A673 (cell line): ENCODE results near the gene ELK4. TPM values are rescaled to one million over a fixed set of nuclear protein-coding genes. Genes with fewer than 3 reads are reported as not detected.

Experiments used
- BruUV-seq: library from RNA; stranded (reverse); fragments of 400-500 nt; replicated peaks from 2 replicates; lab custom pipeline; 2021; lab: Mats Ljungman, UMichigan
- CTCF ChIA-PET: fragments of 300-600 bp; sonication (Branson Sonifier 250); formaldehyde crosslinking; loops from one replicate; lab custom pipeline; 2022; ENCODE audit warnings: antibody characterized with exemption; lab: Charles Lee
- POLR2A ChIA-PET: fragments of 300-600 bp; sonication (Branson Sonifier 250); formaldehyde crosslinking; loops from one replicate; lab custom pipeline; 2022; ENCODE audit warnings: antibody characterized with exemption; ENCODE audit not compliant: low non-redundant PET; lab: Charles Lee
- DNase-seq: peaks from one replicate; pipeline ENCODE4 v3.0.0-alpha.2; 2015; ENCODE audit warnings: low spot score
- H3K27ac ChIP-seq: fragments of 200-600 bp; sonication (generic); 2 replicates; pipeline ENCODE4 v1.5.1; 2016; ENCODE audit warnings: mixed run types, low read depth, mild to moderate bottlenecking, mixed read lengths, antibody characterized with exemption, low read length; ENCODE audit not compliant: poor library complexity, severe bottlenecking
- H3K27me3 ChIP-seq: fragments of 200-600 bp; sonication (generic); replicated peaks from 2 replicates; pipeline ENCODE4 v1.6.1; 2017; ENCODE audit warnings: mixed run types, low read depth, mild to moderate bottlenecking, mixed read lengths, antibody characterized with exemption, low read length; ENCODE audit not compliant: insufficient read depth, poor library complexity
- H3K36me3 ChIP-seq: fragments of 200-600 bp; sonication (generic); 2 replicates; pipeline ENCODE4 v1.6.1; 2016; ENCODE audit warnings: mixed run types, mild to moderate bottlenecking, mixed read lengths, antibody characterized with exemption, low read length; ENCODE audit not compliant: insufficient read depth, poor library complexity, severe bottlenecking
- H3K4me1 ChIP-seq: fragments of 200-600 bp; sonication (generic); 2 replicates; pipeline ENCODE4 v1.6.1; 2017; ENCODE audit warnings: mixed run types, mild to moderate bottlenecking, mixed read lengths, antibody characterized with exemption, low read length; ENCODE audit not compliant: insufficient read depth, poor library complexity, severe bottlenecking
- H3K4me3 ChIP-seq: fragments of 200-600 bp; sonication (generic); 2 replicates; pipeline ENCODE4 v1.5.1; 2016; ENCODE audit warnings: low read depth, mixed run types, mild to moderate bottlenecking, mixed read lengths, low read length; ENCODE audit not compliant: poor library complexity, severe bottlenecking
- H3K9me3 ChIP-seq: fragments of 200-600 bp; sonication (generic); 2 replicates; pipeline ENCODE4 v1.6.1; 2016; ENCODE audit warnings: mixed run types, low read depth, mild to moderate bottlenecking, mixed read lengths, antibody characterized with exemption, low read length; ENCODE audit not compliant: poor library complexity, severe bottlenecking
- EZH2 ChIP-seq: fragments of 200-600 bp; sonication (generic); IDR thresholded peaks from 2 replicates; pipeline ENCODE4 v1.6.1; 2017; ENCODE audit warnings: borderline replicate concordance, low read depth, mild to moderate bottlenecking, mixed read lengths, antibody characterized with exemption, low read length; ENCODE audit not compliant: poor library complexity, severe bottlenecking
- intact Hi-C: fragments of 100-400 bp; cut with micrococcal nuclease; formaldehyde crosslinking; loops from one replicate; pipeline ENCODE4 v1.10.0; 2022; ENCODE audit not compliant: unreplicated experiment
- total RNA-seq: library from RNA; stranded (reverse); gene quantifications from 2 replicates; pipeline ENCODE4 v1.2.3, GENCODE V29; 2021
- TF ChIP-seq, protein P1 (sequence below): fragments of 300-800, 200-600 bp; sonication (generic); conservative IDR thresholded peaks from 2 replicates; pipeline ENCODE4 v1.5.1; 2017; ENCODE audit warnings: low read depth, mild to moderate bottlenecking, antibody characterized with exemption, low read length, moderate library complexity, mixed read lengths

The ELK4 gene
- total RNA-seq, 1 experiment from 2014 or later, result 38.2 TPM

DNA sequence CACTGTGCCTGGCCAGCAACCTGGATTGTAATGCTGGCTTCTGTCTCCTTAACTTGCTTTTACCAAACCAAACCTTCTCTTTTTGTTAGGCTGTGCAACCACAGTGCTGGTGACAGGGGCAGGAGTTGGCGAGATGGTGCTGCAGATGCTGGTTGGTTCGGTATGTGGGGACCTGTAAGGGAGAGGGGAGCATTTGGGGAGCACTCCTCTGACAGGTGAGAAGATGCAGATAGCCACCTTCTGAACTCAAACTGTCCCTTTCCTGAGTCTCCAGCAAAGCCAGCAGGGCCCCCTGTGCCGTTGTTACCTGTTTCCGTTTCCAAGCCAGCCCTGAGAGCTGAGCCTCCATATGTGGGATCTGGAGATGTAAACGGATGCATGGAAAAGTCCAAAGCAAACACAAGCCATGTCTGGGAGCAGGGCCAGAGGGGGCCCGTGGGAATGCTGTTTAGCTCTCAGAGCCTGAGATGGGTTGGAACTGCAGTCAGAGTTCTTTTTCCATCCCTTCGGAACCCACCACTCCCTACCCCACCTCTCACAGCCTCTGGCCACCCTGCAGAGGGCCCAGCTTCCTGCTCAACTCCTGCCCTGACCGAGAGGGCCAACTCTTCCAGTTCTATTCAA lies 34.0 kb downstream of the ELK4 start:
- TF ChIP-seq, protein P1, sequence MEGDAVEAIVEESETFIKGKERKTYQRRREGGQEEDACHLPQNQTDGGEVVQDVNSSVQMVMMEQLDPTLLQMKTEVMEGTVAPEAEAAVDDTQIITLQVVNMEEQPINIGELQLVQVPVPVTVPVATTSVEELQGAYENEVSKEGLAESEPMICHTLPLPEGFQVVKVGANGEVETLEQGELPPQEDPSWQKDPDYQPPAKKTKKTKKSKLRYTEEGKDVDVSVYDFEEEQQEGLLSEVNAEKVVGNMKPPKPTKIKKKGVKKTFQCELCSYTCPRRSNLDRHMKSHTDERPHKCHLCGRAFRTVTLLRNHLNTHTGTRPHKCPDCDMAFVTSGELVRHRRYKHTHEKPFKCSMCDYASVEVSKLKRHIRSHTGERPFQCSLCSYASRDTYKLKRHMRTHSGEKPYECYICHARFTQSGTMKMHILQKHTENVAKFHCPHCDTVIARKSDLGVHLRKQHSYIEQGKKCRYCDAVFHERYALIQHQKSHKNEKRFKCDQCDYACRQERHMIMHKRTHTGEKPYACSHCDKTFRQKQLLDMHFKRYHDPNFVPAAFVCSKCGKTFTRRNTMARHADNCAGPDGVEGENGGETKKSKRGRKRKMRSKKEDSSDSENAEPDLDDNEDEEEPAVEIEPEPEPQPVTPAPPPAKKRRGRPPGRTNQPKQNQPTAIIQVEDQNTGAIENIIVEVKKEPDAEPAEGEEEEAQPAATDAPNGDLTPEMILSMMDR, result no peak
- no peak for TF ChIP-seq EZH2
- Histone ChIP-seq H3K27me3 (no peaks in the 10 kb centered on the region), H3K9me3 (no peaks in the 10 kb centered on the region), H3K36me3 (no peaks in the 10 kb centered on the region), H3K4me3 (no peak overlapping the region), H3K27ac (no peak overlapping the region), H3K4me1 (no peaks in the 10 kb centered on the region)
- intact Hi-C loops, result no loop called here
- POLR2A ChIA-PET, result no interaction called here
- no TSS peak for BruUV-seq
- DNase-seq, result no peak
- CTCF ChIA-PET, result no interaction called here

DNA sequence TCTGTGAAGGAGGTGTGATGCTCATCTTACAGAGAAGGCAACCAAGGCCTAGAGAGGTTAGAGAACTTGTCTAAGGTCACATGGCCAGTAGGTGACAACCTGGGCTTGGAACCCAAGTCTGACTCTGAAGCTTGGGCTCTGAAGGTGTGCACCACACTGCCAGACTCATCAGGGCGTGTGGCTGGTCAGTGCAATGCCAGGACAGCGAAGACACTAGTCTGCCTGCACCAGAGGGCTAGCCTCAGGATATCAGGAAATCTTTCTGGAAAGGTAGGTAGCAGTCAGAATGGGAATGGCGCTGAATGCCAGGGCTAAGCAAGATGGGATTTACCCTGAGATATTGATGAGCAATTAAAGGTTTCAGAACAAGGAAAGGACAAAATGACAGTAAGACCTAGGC lies 34.9 kb downstream of the ELK4 start:
- H3K4me3 ChIP-seq, result no peak overlapping the region
- no peaks in the 10 kb centered on the region for H3K36me3 ChIP-seq
- H3K9me3 ChIP-seq, result no peaks in the 10 kb centered on the region
- no TSS peak for BruUV-seq
- no peak overlapping the region for H3K27ac ChIP-seq
- H3K27me3 ChIP-seq, result no peaks in the 10 kb centered on the region
- CTCF ChIA-PET, result no interaction called here
- DNase-seq, result no peak
- POLR2A ChIA-PET, result no interaction called here
- no peak for TF ChIP-seq EZH2
- TF ChIP-seq, protein P1, result no peak
- intact Hi-C loops, result no loop called here
- H3K4me1 ChIP-seq, result no peaks in the 10 kb centered on the region

DNA sequence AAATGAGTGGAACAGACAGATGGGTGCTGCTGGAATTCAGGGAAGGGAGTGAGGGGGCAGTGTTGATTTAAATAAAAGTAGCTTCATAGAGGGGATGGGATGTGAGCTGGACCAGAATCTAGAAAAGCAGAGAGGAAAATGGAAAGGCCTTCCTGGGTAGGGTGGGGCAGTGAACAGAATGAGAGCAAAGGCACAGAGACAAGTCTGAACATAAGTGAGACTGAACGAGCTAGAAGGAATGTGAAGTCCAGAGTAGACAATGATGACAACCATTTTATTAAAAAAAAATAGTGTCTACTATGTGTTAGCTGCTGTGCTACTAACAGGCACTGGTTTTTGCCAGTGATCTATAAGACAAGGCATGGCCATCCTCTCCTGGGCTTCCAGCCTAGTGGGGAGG lies 36.0 kb downstream of the ELK4 start:
- POLR2A ChIA-PET, result no interaction called here
- intact Hi-C loops, result no loop called here
- TF ChIP-seq, protein P1, result no peak
- TF ChIP-seq EZH2, result no peak

More for the DNA sequence above, 36.0 kb downstream of the ELK4 start:
- peaks cover 1% of the 10 kb centered on the region for H3K27me3 ChIP-seq
- H3K4me1 ChIP-seq, result no peaks in the 10 kb centered on the region
- no TSS peak for BruUV-seq
- CTCF ChIA-PET, result no interaction called here
- H3K27ac ChIP-seq, result no peak overlapping the region
- H3K4me3 ChIP-seq, result no peak overlapping the region
- H3K36me3 ChIP-seq, result no peaks in the 10 kb centered on the region
- H3K9me3 ChIP-seq, result no peaks in the 10 kb centered on the region
- DNase-seq, result no peak
